IPS-18c (cell line): Measurements from ENCODE around the gene PTH2R.
"Not testable (repeated sequence)": the region's sequence is repeated elsewhere in the genome, so short reads cannot be mapped to it uniquely, and the experiment has no call there.

Experiments used
- H3K4me3 ChIP-seq: 2 replicates; pipeline ENCODE4 v1.7.0; 2013; ENCODE audit warnings: low read depth, mild to moderate bottlenecking, low read length, moderate library complexity; ENCODE audit not compliant: insufficient read depth
- H3K9me3 ChIP-seq: one replicate; pipeline ENCODE4 v1.6.1; 2013; ENCODE audit warnings: mild to moderate bottlenecking, low read length, moderate library complexity; ENCODE audit not compliant: control insufficient read depth, insufficient read depth

PTH2R gene

GRCh38 chr2:208406474-208407451 lies at the start of gene PTH2R:
TSS of gene PTH2R (plus strand) at chr2:208406792. CDS start at chr2:208407044, 252 bp downstream.
- Histone ChIP-seq H3K9me3 (no peaks in the 10 kb centered on the region), H3K4me3 (peak within 1 kb of the TSS; percentile 52)

GRCh38 chr2:208356846-208357574 lies 49.6 kb upstream of the PTH2R start:
- H3K9me3 ChIP-seq = no peaks in the 10 kb centered on the region

GRCh38 chr2:208358758-208359631 lies 47.6 kb upstream of the PTH2R start:
- H3K4me3 ChIP-seq = no peak overlapping the region

More at GRCh38 chr2:208356846-208357574, 49.6 kb upstream of the PTH2R start:
- H3K4me3 ChIP-seq = no peak overlapping the region

DNA sequence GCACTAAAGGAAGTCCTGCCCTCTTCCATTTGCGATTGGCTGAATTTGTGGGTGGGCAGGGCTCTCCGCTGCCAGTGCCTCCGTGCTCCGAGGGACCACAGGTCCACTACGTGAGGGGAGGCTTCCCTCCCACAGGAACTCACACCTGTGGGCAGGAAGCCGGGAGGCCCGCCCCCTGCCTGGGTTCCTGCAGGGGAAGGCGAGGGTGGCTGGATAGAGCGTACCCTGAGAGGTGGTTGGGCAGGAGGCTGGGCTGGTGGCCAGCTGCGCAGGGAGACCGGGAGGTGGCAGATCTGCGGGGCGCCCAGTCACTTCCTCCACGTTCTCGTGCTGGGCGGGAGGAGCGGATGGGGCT lies 47.0 kb upstream of the PTH2R start:
- Histone ChIP-seq H3K9me3 (no peaks in the 10 kb centered on the region), H3K4me3 (no peak overlapping the region)

More at GRCh38 chr2:208358758-208359631, 47.6 kb upstream of the PTH2R start:
- no peaks in the 10 kb centered on the region for H3K9me3 ChIP-seq

DNA sequence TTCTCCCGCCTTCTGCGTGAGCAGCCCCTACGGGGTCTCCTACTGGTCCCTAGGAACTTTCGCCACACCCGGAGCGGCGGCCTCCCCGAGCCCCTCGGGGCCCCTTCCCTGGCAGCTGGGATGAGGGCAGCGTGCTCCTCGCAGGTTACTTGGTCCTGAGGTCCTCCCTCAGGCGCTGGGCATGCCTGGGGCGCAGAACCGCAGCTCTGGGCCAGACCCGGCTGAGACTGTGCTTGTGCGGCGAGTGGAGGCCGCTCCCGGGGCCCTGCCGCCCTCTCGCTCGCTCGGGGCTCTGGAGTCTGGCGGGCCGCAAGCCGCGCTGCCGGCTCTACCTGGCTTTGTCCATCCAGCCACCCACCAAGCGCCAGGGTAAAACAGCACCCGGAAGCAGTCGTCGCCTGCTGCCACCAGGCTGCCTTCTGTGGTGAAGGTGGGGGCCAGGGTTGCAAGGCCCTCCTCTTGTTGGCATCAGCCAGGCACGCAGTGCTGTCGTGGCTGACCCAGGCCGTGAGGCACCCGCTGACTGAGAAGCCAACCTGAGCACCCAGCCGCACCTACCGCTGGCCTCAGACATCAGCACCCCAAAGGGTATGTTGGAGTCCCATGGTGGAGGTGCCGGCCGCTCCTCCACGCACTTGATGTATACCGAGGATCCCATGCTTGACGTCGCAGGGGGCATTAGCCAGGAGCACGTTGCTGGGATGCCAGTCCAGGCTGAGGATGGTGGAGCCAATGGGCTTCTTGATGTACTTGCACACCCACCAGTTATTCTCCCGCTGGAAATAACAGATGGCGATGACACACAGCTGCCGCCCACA lies 46.1 kb upstream of the PTH2R start:
- no peaks in the 10 kb centered on the region for H3K9me3 ChIP-seq
- no peak overlapping the region for H3K4me3 ChIP-seq

GRCh38 chr2:208361077-208361441 lies 45.5 kb upstream of the PTH2R start:
- H3K4me3 ChIP-seq = no peak overlapping the region
- no peaks in the 10 kb centered on the region for H3K9me3 ChIP-seq

- H3K9me3 ChIP-seq = no peaks in the 10 kb centered on the region
- no peak overlapping the region for H3K4me3 ChIP-seq
Observed at GRCh38 chr2:208363485-208363884, 43.1 kb upstream of the PTH2R start.

DNA sequence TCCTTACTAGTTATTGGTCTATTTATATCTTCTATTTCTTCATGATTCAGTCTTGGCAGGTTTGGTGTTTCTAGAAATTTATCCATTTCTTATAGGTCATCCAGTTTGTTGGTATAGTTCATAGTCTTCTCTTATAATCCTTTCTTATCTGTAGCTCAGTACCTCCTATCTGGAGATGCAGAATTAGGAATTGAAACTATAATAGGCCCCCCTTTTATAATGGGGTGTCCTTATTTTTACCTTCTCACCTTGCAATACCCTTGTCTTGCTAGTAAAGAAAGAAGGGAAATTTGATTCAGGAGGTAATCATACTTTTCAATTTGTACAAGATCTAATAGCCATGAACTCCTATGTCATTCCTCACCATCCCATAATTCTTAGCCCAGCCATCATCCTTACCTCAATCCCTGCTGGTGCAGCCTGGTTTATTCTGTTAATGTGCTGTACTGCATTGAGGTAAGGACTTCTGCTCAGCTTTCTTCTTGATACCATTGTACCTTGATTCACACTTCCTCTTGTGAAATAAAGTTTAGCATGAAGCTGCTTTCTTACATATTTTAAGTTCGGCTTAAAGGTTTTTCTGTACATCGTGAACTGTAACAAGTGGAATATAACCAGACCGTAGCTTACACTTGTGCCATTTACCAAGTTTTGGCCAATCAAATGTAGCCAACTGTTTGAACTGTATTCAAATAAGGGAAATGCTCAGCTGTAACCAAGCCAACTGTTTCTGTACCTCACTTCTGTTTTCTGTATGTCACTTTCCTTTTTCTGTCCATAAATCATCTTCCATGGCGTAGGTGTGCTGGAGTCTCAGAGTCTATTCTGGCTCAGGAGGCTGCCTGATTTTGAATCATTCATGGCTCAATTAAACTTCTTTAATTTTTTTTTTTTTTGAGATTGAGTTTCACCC lies 40.1 kb upstream of the PTH2R start:
- Histone ChIP-seq H3K9me3 (no peaks in the 10 kb centered on the region), H3K4me3 (no peak overlapping the region)

DNA sequence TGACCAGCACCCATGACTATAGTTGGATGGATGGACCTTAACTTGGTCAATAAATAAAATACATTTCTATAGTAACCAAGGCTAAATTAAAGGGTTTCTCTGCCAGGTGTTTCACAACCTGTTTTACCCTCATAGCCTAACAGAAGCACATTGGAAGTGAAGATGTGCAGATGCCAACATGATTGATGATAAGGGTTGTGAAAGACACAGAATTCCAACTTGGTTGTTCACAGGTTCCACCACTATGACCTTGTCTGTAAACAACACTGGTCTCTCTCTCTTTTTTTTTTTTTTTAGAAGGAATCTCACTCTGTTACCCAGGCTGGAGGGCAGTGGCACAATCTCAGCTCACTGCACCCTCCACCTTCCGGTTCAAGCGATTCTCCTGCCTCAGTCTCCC lies 37.5 kb upstream of the PTH2R start:
- no peaks in the 10 kb centered on the region for H3K9me3 ChIP-seq
- no peak overlapping the region for H3K4me3 ChIP-seq

DNA sequence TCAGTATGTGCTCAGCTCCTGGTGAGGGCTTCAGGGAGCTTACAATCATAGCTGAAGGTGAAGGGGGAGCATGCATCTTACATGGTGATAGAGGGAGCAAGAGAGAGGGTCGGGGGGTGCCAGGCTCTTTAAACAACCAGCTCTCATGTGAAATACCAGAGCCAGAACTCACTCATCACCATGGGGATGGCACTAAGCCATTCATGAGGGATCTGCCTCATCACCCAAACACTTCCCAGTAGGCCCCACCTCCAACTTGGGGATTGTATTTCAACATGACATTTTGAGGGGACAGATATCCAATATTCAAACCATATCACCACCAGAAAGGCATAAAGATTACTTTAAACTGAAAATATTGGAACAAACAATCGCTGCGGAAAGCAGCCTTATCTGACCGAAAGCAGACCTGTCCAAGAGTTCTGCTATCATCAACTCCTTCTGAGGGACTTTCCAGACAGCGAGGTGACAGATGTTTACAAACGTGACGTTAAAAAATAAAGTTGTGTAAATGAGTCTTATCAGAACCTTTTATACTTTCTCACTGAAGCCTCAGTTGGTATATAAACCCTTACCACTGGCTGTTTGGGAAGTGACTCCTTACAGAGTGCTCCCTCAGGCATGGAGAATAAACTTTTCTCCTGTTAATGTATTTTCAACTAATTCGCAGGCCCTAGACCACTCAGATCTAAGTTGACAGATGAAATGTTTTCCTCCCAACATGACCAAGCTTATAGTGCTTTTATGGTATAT lies 35.5 kb upstream of the PTH2R start:
- no peak overlapping the region for H3K4me3 ChIP-seq
- H3K9me3 ChIP-seq = no peaks in the 10 kb centered on the region

DNA sequence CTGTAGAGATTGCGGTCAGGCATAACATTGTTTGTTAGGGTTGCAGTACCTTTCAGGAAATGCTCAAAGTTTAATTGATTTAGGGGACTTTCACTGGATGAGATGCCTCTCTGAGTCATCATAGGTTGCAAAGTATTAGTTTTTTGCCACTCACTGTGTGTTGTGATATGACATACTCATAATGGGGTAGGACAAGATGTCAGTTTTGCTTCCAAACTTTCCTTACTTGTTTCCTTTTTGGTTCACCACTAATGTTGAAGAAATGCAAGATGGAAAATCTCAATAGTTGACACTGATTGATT lies 35.0 kb upstream of the PTH2R start:
- Histone ChIP-seq H3K4me3 (no peak overlapping the region), H3K9me3 (no peaks in the 10 kb centered on the region)

DNA sequence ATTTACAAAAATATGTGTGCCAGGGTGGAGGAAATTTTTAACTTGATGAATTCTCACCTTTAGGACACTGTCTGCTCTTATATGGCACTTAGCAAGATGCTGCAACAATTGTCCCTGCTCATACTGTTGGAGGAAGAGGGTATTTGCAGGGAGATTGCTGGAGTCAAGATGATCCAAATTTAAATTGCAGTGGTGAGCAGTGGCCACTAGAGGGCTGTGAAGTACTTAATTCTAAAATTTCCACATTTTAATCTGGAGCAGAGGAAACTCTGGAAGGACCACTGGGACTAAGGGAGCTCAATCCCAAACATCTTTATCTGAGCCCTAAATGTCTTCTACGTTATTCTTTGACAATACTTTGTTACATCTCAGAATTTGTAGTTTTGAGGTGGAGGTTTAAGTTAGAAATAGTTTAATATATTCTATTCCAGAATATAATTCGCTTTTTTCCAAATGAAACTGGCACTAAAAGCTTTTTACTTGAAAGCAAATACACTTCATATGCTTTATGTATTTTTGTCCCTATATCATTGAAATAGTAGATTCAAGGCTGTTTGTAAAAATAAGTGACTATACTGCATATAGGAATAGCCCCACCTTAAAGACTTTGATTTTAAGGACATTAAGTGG lies 33.0 kb upstream of the PTH2R start:
- H3K4me3 ChIP-seq = no peak overlapping the region
- H3K9me3 ChIP-seq = no peaks in the 10 kb centered on the region

DNA sequence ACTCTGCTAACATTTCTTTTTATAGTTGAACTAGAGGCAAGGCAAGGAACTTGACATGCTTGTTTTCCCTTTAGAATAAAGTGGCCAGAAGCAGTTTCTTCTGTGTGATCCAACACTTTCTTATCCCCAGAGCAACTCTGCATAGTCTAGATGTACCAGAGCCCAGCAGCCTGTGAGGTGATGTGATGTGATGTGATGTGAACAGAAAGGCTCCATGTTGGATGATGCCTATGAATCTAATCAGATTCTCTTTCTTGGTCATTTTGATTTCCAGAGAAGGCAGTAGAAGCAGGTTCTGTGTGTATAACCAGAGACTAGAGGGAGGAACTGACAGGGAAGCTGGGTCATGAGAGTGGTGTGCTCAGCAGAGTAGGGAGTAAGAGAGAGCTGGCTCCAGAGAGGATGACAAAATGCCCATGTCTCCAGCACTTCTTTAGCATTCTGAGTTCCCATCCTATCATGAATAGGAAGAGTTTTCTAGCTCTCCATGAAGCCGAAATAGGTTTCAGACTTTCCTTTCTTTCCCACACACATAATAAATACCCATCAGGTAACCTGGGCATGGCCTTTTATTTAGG lies 31.0 kb upstream of the PTH2R start:
- Histone ChIP-seq H3K4me3 (no peak overlapping the region), H3K9me3 (no peaks in the 10 kb centered on the region)

GRCh38 chr2:208377344-208377860 lies 29.2 kb upstream of the PTH2R start:
- H3K9me3 ChIP-seq, H3K4me3 ChIP-seq: not testable (repeated sequence)
